Measurements from ENCODE around the gene C10orf95. TPM values are rescaled to one million over a fixed set of nuclear protein-coding genes. Genes with fewer than 3 reads are reported as not detected.

The C10orf95 gene
- total and polyA plus RNA-seq, 10 of the 15 experiments (the other 5 are each of a cell fraction or from before 2014, with no cell fraction given), result 0.06 to 1.1 (median 0.31) TPM

DNA sequence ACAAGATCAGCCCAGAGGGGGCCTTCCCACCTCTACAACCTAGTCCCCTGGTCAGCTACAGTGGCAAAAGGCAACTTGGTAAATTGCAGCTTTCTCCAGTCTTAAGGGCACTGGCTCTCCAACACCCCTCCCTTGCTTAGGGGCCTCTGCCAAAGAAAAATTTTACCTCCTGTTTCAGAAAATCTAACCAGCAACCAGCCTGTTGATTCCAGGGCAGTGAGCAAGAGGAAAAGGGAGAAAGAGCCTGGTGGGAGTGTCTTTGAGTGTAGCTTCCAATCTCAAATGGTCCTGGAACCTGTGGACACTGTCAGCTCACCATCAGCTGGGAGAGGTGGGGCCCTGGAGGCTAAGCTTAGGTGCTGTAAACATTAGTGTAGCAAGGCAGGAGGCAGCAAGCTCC is 28.3 kb upstream of the C10orf95 start:
- Histone ChIP-seq H3K79me2 (ENCODE audit: control insufficient read depth, insufficient read depth, low read length) (no peaks in the 10 kb centered on the region), H3K4me1 (ENCODE audit: control insufficient read depth, insufficient read depth, low read length) (no peaks in the 10 kb centered on the region), H3K9me3 (replicated peaks; ENCODE audit: control insufficient read depth, insufficient read depth, low read length) (no peaks in the 10 kb centered on the region), H3K4me2 (ENCODE audit: control insufficient read depth, insufficient read depth) (no peak overlapping the region), H3K36me3 (ENCODE audit: control insufficient read depth in 2 of 2, insufficient read depth in 2 of 2, low read length in 1 of 2) (peaks cover 22 to 43% of the 10 kb centered on the region in 2 experiments), H3K9ac (ENCODE audit: control insufficient read depth, insufficient read depth, low read length) (no peak overlapping the region), H4K20me1 (ENCODE audit: control insufficient read depth, insufficient read depth) (no peaks in the 10 kb centered on the region; the same call in 1 of the 2 replicates), H3K4me3 (no peak overlapping the region), H3K27ac (ENCODE audit: control insufficient read depth, insufficient read depth) (no peak overlapping the region), H3K27me3 (replicated peaks in 1 of 2; ENCODE audit: control insufficient read depth in 2 of 2, insufficient read depth in 2 of 2, low read length in 1 of 2) (no peaks in the 10 kb centered on the region), H2AFZ (ENCODE audit: control insufficient read depth, low read depth, low read length) (no peak overlapping the region)
- no peak for FAIRE-seq
- ChIA-PET POLR2A (interaction anchor here (0.8 to 1.2 kb wide), 4 partner anchors 30 to 86 kb away, joined by 3 read pairs; no protein-coding TSS in a partner anchor), RAD21 (ENCODE audit: unreplicated experiment) (interaction anchor here (0.5 to 3.8 kb wide), 20 partner anchors 18 to 318 kb away, joined by 3 to 23 read pairs (median 4); partner anchors contain the start of genes ACTR1A and CUEDC2), SMC1A (ENCODE audit: uncharacterized antibody, unreplicated experiment) (interaction anchor here (0.9 to 3.3 kb wide), 11 partner anchors 17 to 290 kb away, joined by 3 to 24 read pairs (median 3); partner anchors contain the start of genes ACTR1A and C10orf95), CTCF (interaction anchor here (0.6 to 3.7 kb wide), 27 partner anchors 8 to 260 kb away, joined by 3 to 42 read pairs (median 5); partner anchors contain the start of genes ACTR1A, C10orf95 and ELOVL3)
- intact Hi-C loops (cut with micrococcal nuclease; ENCODE audit: unreplicated experiment), result loop anchor here (1.0 to 5.0 kb wide), 3 partner anchors 85 to 252 kb away; partner anchors contain the start of gene ELOVL3
- no TSS peak for BruUV-seq (replicated peaks)
- no peak for TF ChIP-seq KDM1A (IDR thresholded peaks at IDR 0.05; ENCODE audit: borderline replicate concordance)
- no peak for TF ChIP-seq BACH1 (IDR thresholded peaks at IDR 0.05; ENCODE audit: borderline replicate concordance)
- no peak for TF ChIP-seq MXI1 (IDR thresholded peaks at IDR 0.05; ENCODE audit: low read depth, low read length)
- no peak for TF ChIP-seq LARP7 (IDR thresholded peaks at IDR 0.05)
- no peak for ATAC-seq
- no peak for DNase-seq (ENCODE audit: low read depth, low spot score)
- in situ Hi-C loops (cut with MboI), result no loop called here

DNA sequence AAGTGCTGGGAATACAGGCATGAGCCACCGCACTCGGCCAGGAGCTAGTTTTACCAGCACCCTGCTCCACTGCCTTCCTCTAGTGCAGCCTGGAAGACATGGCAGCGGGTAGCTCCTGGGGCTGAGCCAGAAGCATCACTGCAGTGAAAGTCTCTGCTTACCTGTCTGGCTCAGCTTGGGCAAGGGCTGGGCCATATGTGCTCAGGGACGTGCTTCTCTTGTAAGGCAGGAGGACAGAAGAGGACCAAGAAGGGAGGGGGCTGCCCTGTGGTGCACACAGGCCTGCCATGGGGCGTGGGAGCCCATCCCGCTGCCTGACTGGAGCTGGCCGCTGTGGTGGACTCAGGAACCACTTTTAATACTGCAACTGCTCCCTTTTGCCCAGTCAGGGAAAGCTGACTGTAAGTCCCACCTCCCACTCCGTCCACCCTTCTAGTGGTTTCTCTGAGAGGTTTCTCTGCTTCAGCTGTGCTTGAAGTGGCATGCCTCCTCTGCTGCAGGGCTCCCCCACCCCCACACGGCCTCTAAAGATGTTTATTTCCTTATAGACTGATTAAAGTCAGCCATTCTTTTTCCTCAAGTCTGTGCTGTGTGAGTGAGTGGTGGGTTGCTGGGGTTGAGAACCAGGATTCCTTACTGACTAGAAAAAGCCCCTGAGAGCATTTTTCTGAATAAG is 25.3 kb upstream of the C10orf95 start:
- ATAC-seq (no peak), FAIRE-seq (no peak), DNase-seq (ENCODE audit: low read depth, low spot score) (no peak)
- CTCF ChIA-PET, result interaction anchor here (0.6 to 3.7 kb wide), 6 partner anchors 27 to 307 kb away, joined by 3 to 42 read pairs (median 4); partner anchors contain the start of genes FBXL15 and SUFU
- intact Hi-C loops (cut with micrococcal nuclease; ENCODE audit: unreplicated experiment), result loop anchor here (5.0 kb wide), 1 partner anchor 249 kb away; the partner anchor contains the start of gene ELOVL3
- H3K9ac ChIP-seq (ENCODE audit: control insufficient read depth, insufficient read depth, low read length), result no peak overlapping the region
- no peak overlapping the region for H2AFZ ChIP-seq (ENCODE audit: control insufficient read depth, low read depth, low read length)
- no peaks in the 10 kb centered on the region for H3K4me1 ChIP-seq (ENCODE audit: control insufficient read depth, insufficient read depth, low read length)
- RAD21 ChIA-PET (ENCODE audit: unreplicated experiment), result interaction anchor here (3.8 kb wide), 1 partner anchor 106 kb away, joined by 23 read pairs; no protein-coding TSS in a partner anchor
- H3K36me3 ChIP-seq (ENCODE audit: control insufficient read depth in 2 of 2, insufficient read depth in 2 of 2, low read length in 1 of 2), result peaks cover 12 to 21% of the 10 kb centered on the region in 2 experiments
- H3K79me2 ChIP-seq (ENCODE audit: control insufficient read depth, insufficient read depth, low read length), result no peaks in the 10 kb centered on the region
- no peak overlapping the region for H3K27ac ChIP-seq (ENCODE audit: control insufficient read depth, insufficient read depth)
- no peaks in the 10 kb centered on the region for H3K27me3 ChIP-seq (replicated peaks in 1 of 2; ENCODE audit: control insufficient read depth in 2 of 2, insufficient read depth in 2 of 2, low read length in 1 of 2)
- SMC1A ChIA-PET (ENCODE audit: uncharacterized antibody, unreplicated experiment), result interaction anchor here (1.2 kb wide), 1 partner anchor 108 kb away, joined by 3 read pairs; no protein-coding TSS in a partner anchor
- H3K9me3 ChIP-seq (replicated peaks; ENCODE audit: control insufficient read depth, insufficient read depth, low read length), result no peaks in the 10 kb centered on the region
- H4K20me1 ChIP-seq (ENCODE audit: control insufficient read depth, insufficient read depth), result no peaks in the 10 kb centered on the region; the same call in 1 of the 2 replicates
- H3K4me3 ChIP-seq, result no peak overlapping the region
- H3K4me2 ChIP-seq (ENCODE audit: control insufficient read depth, insufficient read depth), result no peak overlapping the region
- POLR2A ChIA-PET, result interaction anchor here (0.6 to 1.1 kb wide), 2 partner anchors 11 to 81 kb away, joined by 3 to 4 read pairs; partner anchors contain the start of gene NFKB2
- in situ Hi-C loops (cut with MboI), result no loop called here
- 85% methylated on average over 9 of the region's 9 CpGs for WGBS (ENCODE audit: insufficient coverage, insufficient replicate concordance, low lambda C conversion rate, missing lambda C conversion rate)
- BruUV-seq (replicated peaks), result TSS peak; percentile 45
- no peak for TF ChIP-seq FOS (IDR thresholded peaks at IDR 0.05; ENCODE audit: borderline replicate concordance, extremely low read depth, insufficient read length)
- TF ChIP-seq, protein P1, sequence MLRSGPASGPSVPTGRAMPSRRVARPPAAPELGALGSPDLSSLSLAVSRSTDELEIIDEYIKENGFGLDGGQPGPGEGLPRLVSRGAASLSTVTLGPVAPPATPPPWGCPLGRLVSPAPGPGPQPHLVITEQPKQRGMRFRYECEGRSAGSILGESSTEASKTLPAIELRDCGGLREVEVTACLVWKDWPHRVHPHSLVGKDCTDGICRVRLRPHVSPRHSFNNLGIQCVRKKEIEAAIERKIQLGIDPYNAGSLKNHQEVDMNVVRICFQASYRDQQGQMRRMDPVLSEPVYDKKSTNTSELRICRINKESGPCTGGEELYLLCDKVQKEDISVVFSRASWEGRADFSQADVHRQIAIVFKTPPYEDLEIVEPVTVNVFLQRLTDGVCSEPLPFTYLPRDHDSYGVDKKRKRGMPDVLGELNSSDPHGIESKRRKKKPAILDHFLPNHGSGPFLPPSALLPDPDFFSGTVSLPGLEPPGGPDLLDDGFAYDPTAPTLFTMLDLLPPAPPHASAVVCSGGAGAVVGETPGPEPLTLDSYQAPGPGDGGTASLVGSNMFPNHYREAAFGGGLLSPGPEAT (IDR thresholded peaks at IDR 0.05; ENCODE audit: low read depth), result no peak
- no peak for TF ChIP-seq KDM1A (IDR thresholded peaks at IDR 0.05; ENCODE audit: borderline replicate concordance)
- TF ChIP-seq BHLHE40 (IDR thresholded peaks at IDR 0.05; ENCODE audit: borderline replicate concordance in 1 of 2, low read depth in 2 of 2, low read length in 1 of 2), result no peak
- TF ChIP-seq, protein P2, sequence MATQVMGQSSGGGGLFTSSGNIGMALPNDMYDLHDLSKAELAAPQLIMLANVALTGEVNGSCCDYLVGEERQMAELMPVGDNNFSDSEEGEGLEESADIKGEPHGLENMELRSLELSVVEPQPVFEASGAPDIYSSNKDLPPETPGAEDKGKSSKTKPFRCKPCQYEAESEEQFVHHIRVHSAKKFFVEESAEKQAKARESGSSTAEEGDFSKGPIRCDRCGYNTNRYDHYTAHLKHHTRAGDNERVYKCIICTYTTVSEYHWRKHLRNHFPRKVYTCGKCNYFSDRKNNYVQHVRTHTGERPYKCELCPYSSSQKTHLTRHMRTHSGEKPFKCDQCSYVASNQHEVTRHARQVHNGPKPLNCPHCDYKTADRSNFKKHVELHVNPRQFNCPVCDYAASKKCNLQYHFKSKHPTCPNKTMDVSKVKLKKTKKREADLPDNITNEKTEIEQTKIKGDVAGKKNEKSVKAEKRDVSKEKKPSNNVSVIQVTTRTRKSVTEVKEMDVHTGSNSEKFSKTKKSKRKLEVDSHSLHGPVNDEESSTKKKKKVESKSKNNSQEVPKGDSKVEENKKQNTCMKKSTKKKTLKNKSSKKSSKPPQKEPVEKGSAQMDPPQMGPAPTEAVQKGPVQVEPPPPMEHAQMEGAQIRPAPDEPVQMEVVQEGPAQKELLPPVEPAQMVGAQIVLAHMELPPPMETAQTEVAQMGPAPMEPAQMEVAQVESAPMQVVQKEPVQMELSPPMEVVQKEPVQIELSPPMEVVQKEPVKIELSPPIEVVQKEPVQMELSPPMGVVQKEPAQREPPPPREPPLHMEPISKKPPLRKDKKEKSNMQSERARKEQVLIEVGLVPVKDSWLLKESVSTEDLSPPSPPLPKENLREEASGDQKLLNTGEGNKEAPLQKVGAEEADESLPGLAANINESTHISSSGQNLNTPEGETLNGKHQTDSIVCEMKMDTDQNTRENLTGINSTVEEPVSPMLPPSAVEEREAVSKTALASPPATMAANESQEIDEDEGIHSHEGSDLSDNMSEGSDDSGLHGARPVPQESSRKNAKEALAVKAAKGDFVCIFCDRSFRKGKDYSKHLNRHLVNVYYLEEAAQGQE (IDR thresholded peaks at IDR 0.05; ENCODE audit: low read depth, low read length), result no peak
